GM20000 (cell line): Measurements from ENCODE around the gene TMEM121B.

Experiments
- DNase-seq: peaks from one replicate; pipeline ENCODE4 v3.0.0; 2012; ENCODE audit warnings: low spot score
- CTCF ChIP-seq: IDR thresholded peaks from 2 replicates; pipeline ENCODE4 v1.5.1; 2012; ENCODE audit warnings: mild to moderate bottlenecking, control low read depth; ENCODE audit errors: extremely low read depth, missing control alignments

TMEM121B gene

GRCh38 chr22:17079572-17079971, 41.6 kb downstream of the TMEM121B start:
- TF ChIP-seq CTCF, result no peak
- DNase-seq, result no peak

- TF ChIP-seq CTCF, result no peak
- DNase-seq, result no peak
These were observed 43.9 kb downstream of the TMEM121B start for GRCh38 chr22:17077255-17077654.

GRCh38 chr22:17074648-17075002, 46.5 kb downstream of the TMEM121B start:
- TF ChIP-seq CTCF, result no peak
- DNase-seq, result no peak

- DNase-seq, result no peak
- no peak for TF ChIP-seq CTCF
These were observed 48.3 kb downstream of the TMEM121B start for GRCh38 chr22:17072877-17073276.
